DOHH2 (cell line): ENCODE measurements around the gene UPK3A.
"Not testable (repeated sequence)": the region's sequence is repeated elsewhere in the genome, so short reads cannot be mapped to it uniquely, and the experiment has no call there.

Experiments
- H3F3A ChIP-seq: fragments of 200-600 bp; sonication (generic), shearing (Covaris generic); 2 replicates; pipeline ENCODE4 v1.6.0; 2016; ENCODE audit warnings: antibody characterized with exemption, mild to moderate bottlenecking; ENCODE audit not compliant: control insufficient read depth, insufficient read depth
- H3K27ac ChIP-seq: fragments of 200-600 bp; sonication (generic); 2 replicates; pipeline ENCODE4 v1.5.1; 2014; ENCODE audit warnings: low read depth, mild to moderate bottlenecking, low read length, moderate library complexity
- H3K27me3 ChIP-seq: fragments of 200-600 bp; sonication (generic); 2 replicates; pipeline ENCODE4 v1.6.1; 2014; ENCODE audit warnings: mild to moderate bottlenecking, low read length, mixed read lengths; ENCODE audit not compliant: control insufficient read depth
- H3K36me3 ChIP-seq: fragments of 200-600 bp; sonication (generic); 2 replicates; pipeline ENCODE4 v1.6.1; 2014; ENCODE audit warnings: mild to moderate bottlenecking, low read length, moderate library complexity, mixed read lengths; ENCODE audit not compliant: control insufficient read depth
- H3K4me1 ChIP-seq: fragments of 200-600 bp; sonication (generic); 2 replicates; pipeline ENCODE4 v1.6.1; 2014; ENCODE audit warnings: mild to moderate bottlenecking, low read length, mixed read lengths; ENCODE audit not compliant: control insufficient read depth
- H3K4me2 ChIP-seq: fragments of 200-600 bp; sonication (generic); 2 replicates; pipeline ENCODE4 v1.6.0; 2014; ENCODE audit warnings: mild to moderate bottlenecking, low read length, moderate library complexity
- H3K4me3 ChIP-seq: fragments of 200-600 bp; sonication (generic); 2 replicates; pipeline ENCODE4 v1.5.1; 2014; ENCODE audit warnings: mild to moderate bottlenecking, low read length, mixed read lengths
- H3K79me2 ChIP-seq: fragments of 200-600 bp; sonication (generic); 2 replicates; pipeline ENCODE4 v1.6.1; 2014; ENCODE audit warnings: mild to moderate bottlenecking, low read length, mixed read lengths; ENCODE audit not compliant: control insufficient read depth
- H3K9me2 ChIP-seq: fragments of 200-600 bp; sonication (generic); replicated peaks from 2 replicates; pipeline ENCODE4 v1.6.1; 2014; ENCODE audit warnings: mild to moderate bottlenecking, low read length, mixed read lengths; ENCODE audit not compliant: control insufficient read depth
- H3K9me3 ChIP-seq: fragments of 200-600 bp; sonication (generic); 2 replicates; pipeline ENCODE4 v1.6.1; 2014; ENCODE audit warnings: antibody characterized with exemption, low read length, mixed read lengths; ENCODE audit not compliant: control insufficient read depth, insufficient read depth
- H4K20me1 ChIP-seq: fragments of 200-600 bp; sonication (generic); 2 replicates; pipeline ENCODE4 v1.6.0; 2014; ENCODE audit warnings: low read depth, mild to moderate bottlenecking, antibody characterized with exemption, low read length, moderate library complexity; ENCODE audit not compliant: control insufficient read depth, insufficient read depth
- CTCF ChIP-seq: fragments of 200-600 bp; sonication (generic); IDR thresholded peaks from one replicate; pipeline ENCODE4 v1.5.1; 2014; ENCODE audit warnings: antibody characterized with exemption, mild to moderate bottlenecking, low read depth, low read length; ENCODE audit not compliant: poor library complexity, severe bottlenecking
- EZH2phosphoT487 ChIP-seq: fragments of 200-600 bp; sonication (generic); IDR thresholded peaks from 2 replicates; pipeline ENCODE4 v1.6.1; 2017; ENCODE audit warnings: borderline replicate concordance, mild to moderate bottlenecking, antibody characterized with exemption, low read length, moderate library complexity, mixed read lengths

The UPK3A gene

GRCh38 chr22:45272498-45272897, 12.3 kb upstream of the UPK3A start:
- Histone ChIP-seq H3K27ac (no peak overlapping the region), H3K4me3 (no peak overlapping the region), H3K9me3 (no peaks in the 10 kb centered on the region), H3F3A (peaks cover 3% of the 10 kb centered on the region), H3K79me2 (no peaks in the 10 kb centered on the region), H4K20me1 (no peaks in the 10 kb centered on the region), H3K4me2 (no peak overlapping the region), H3K27me3 (peaks cover 24% of the 10 kb centered on the region), H3K9me2 (no peaks in the 10 kb centered on the region), H3K4me1 (peaks cover 12% of the 10 kb centered on the region), H3K36me3 (no peaks in the 10 kb centered on the region)
- TF ChIP-seq CTCF (no peak), EZH2phosphoT487 (no peak)

- no peaks in the 10 kb centered on the region for H4K20me1 ChIP-seq
- H3K4me1 ChIP-seq, result peaks cover 8% of the 10 kb centered on the region
- H3K9me3 ChIP-seq, result no peaks in the 10 kb centered on the region
- H3K9me2 ChIP-seq, result no peaks in the 10 kb centered on the region
- H3K36me3 ChIP-seq, result no peaks in the 10 kb centered on the region
- peaks cover 3% of the 10 kb centered on the region for H3F3A ChIP-seq
- H3K4me3 ChIP-seq, result no peak overlapping the region
- H3K27me3 ChIP-seq, result peaks cover 20% of the 10 kb centered on the region
- no peaks in the 10 kb centered on the region for H3K79me2 ChIP-seq
- TF ChIP-seq EZH2phosphoT487, result no peak
- TF ChIP-seq CTCF, result no peak
- H3K27ac ChIP-seq, result no peak overlapping the region
- no peak overlapping the region for H3K4me2 ChIP-seq
Observed at GRCh38 chr22:45273452-45274075, 11.2 kb upstream of the UPK3A start.

GRCh38 chr22:45276507-45277105, 8.1 kb upstream of the UPK3A start:
- no peak overlapping the region for H3K4me2 ChIP-seq
- H3K9me3 ChIP-seq, result no peaks in the 10 kb centered on the region
- H3F3A ChIP-seq, result no peaks in the 10 kb centered on the region
- H3K9me2 ChIP-seq, result no peaks in the 10 kb centered on the region
- H3K4me3 ChIP-seq, result no peak overlapping the region
- H3K79me2 ChIP-seq, result no peaks in the 10 kb centered on the region
- peaks cover 12% of the 10 kb centered on the region for H3K4me1 ChIP-seq
- TF ChIP-seq CTCF, result no peak
- no peak for TF ChIP-seq EZH2phosphoT487
- no peak overlapping the region for H3K27ac ChIP-seq
- H3K27me3 ChIP-seq, result no peaks in the 10 kb centered on the region; the same call in 1 of the 2 replicates
- H3K36me3 ChIP-seq, result no peaks in the 10 kb centered on the region
- H4K20me1 ChIP-seq, result no peaks in the 10 kb centered on the region

- H3K4me2 ChIP-seq, H3K9me3 ChIP-seq, H3K9me2 ChIP-seq, H3K27ac ChIP-seq, H3K36me3 ChIP-seq, H3K4me3 ChIP-seq, H3K79me2 ChIP-seq, H3K27me3 ChIP-seq, H3F3A ChIP-seq, H4K20me1 ChIP-seq: not testable (repeated sequence)
- peaks cover 12% of the 10 kb centered on the region for H3K4me1 ChIP-seq
Observed at GRCh38 chr22:45277720-45278119, 7.0 kb upstream of the UPK3A start.
